ENCODE measurements around the gene YBX2. TPM values are rescaled to one million over a fixed set of nuclear protein-coding genes. Genes with fewer than 3 reads are reported as not detected.

YBX2 gene
- total RNA-seq, 2 donors from 2014 or later = 0.15 to 0.26 TPM

- H3K36me3 Mint-ChIP-seq (ENCODE audit: low read depth) = peaks cover 96% of the 10 kb centered on the region
These were observed 52.4 kb downstream of the YBX2 start, which contains the start of gene GABARAP for GRCh38 chr17:7241783-7242716. TSS of gene GABARAP (minus strand) at chr17:7242449. CDS start at chr17:7242330, 119 bp downstream.

GRCh38 chr17:7241090-7241733, 53.2 kb downstream of the YBX2 start:
- ATAC-seq (replicated peaks) = no peak
- Mint-ChIP-seq H3K4me1 (peaks cover 35% of the 10 kb centered on the region), H3K36me3 (ENCODE audit: low read depth) (peaks cover 96% of the 10 kb centered on the region), H3K27me3 (no peaks in the 10 kb centered on the region), H3K27ac (peak overlapping the region; percentile 93), H3K9me3 (no peaks in the 10 kb centered on the region), H3K4me3 (peak overlapping the region; percentile 87)

More at GRCh38 chr17:7241783-7242716, 52.4 kb downstream of the YBX2 start, which contains the start of gene GABARAP:
- Mint-ChIP-seq H3K4me3 (peak within 1 kb of the TSS; percentile 87), H3K4me1 (peaks cover 35% of the 10 kb centered on the region), H3K27ac (peak within 1 kb of the TSS; percentile 93), H3K9me3 (no peaks in the 10 kb centered on the region), H3K27me3 (no peaks in the 10 kb centered on the region)
- ATAC-seq (replicated peaks) = peak; percentile 39

GRCh38 chr17:7240375-7240774, 54.1 kb downstream of the YBX2 start:
- Mint-ChIP-seq H3K4me3 (peak overlapping the region; percentile 87), H3K27me3 (no peaks in the 10 kb centered on the region), H3K36me3 (ENCODE audit: low read depth) (peaks cover 96% of the 10 kb centered on the region), H3K4me1 (peaks cover 44% of the 10 kb centered on the region), H3K9me3 (no peaks in the 10 kb centered on the region), H3K27ac (peak overlapping the region; percentile 93)
- ATAC-seq (replicated peaks) = no peak

GRCh38 chr17:7239091-7240027, 55.1 kb downstream of the YBX2 start, which contains the start of gene PHF23:
TSS of gene PHF23 (minus strand) at chr17:7239457. CDS start at chr17:7239279, 178 bp downstream.
- H3K4me3 Mint-ChIP-seq = peak within 1 kb of the TSS; percentile 87
- peaks cover 50% of the 10 kb centered on the region for H3K4me1 Mint-ChIP-seq
- peak within 1 kb of the TSS; percentile 93 for H3K27ac Mint-ChIP-seq
- no peaks in the 10 kb centered on the region for H3K9me3 Mint-ChIP-seq
- peaks cover 98% of the 10 kb centered on the region for H3K36me3 Mint-ChIP-seq (ENCODE audit: low read depth)
- peak; percentile 71 for ATAC-seq (replicated peaks)
- H3K27me3 Mint-ChIP-seq = no peaks in the 10 kb centered on the region

GRCh38 chr17:7238420-7239090, 55.9 kb downstream of the YBX2 start:
- peaks cover 50% of the 10 kb centered on the region for H3K4me1 Mint-ChIP-seq
- peak overlapping the region; percentile 93 for H3K27ac Mint-ChIP-seq
- H3K4me3 Mint-ChIP-seq = peak overlapping the region; percentile 87
- ATAC-seq (replicated peaks) = no peak
- H3K36me3 Mint-ChIP-seq (ENCODE audit: low read depth) = peaks cover 99% of the 10 kb centered on the region
- H3K9me3 Mint-ChIP-seq = no peaks in the 10 kb centered on the region
- no peaks in the 10 kb centered on the region for H3K27me3 Mint-ChIP-seq

Other genes starting within 250 kb of the YBX2 start
- not detected for gene CLEC10A, start 214.4 kb downstream of the YBX2 start, total RNA-seq
- not detected for gene ASGR2, start 179.8 kb downstream of the YBX2 start, total RNA-seq
- gene ASGR1, start 115.3 kb downstream of the YBX2 start, total RNA-seq = 1 to 10 TPM in 1 of 2 donors, under 1 TPM in 1; 0.67 to 4.5 TPM
- 10 to 100 TPM in 1 of 2 donors, 1 to 10 TPM in 1; 5.9 to 19.4 TPM for gene DLG4, start 74.8 kb downstream of the YBX2 start, total RNA-seq
- 100 to 1,000 TPM; 495 to 517 TPM for gene ACADVL, start 74.7 kb downstream of the YBX2 start, total RNA-seq
- gene DVL2, start 60.1 kb downstream of the YBX2 start, total RNA-seq = 10 to 100 TPM; 49.1 to 77.5 TPM
- 10 to 100 TPM; 43.5 to 52.3 TPM for gene PHF23, start 55.2 kb downstream of the YBX2 start, total RNA-seq
- gene GABARAP, start 52.2 kb downstream of the YBX2 start, total RNA-seq = 100 to 1,000 TPM; 190 to 239 TPM
- gene CTDNEP1, start 42.9 kb downstream of the YBX2 start, total RNA-seq = 100 to 1,000 TPM; 152 to 209 TPM
- 10 to 100 TPM; 43.7 to 72.0 TPM for gene ELP5, start 42.4 kb downstream of the YBX2 start, total RNA-seq
- 1 to 10 TPM in 1 of 2 donors, under 1 TPM in 1; 0.52 to 1.0 TPM for gene CLDN7, start 32.2 kb downstream of the YBX2 start, total RNA-seq
- gene SLC2A4, start 12.9 kb downstream of the YBX2 start, total RNA-seq = not detected
- gene EIF5A, start 13.0 kb upstream of the YBX2 start, total RNA-seq = 100 to 1,000 TPM; 429 to 978 TPM
- gene GPS2, start 20.7 kb upstream of the YBX2 start, total RNA-seq = 10 to 100 TPM; 38.3 to 65.6 TPM
- 10 to 100 TPM; 22.9 to 33.0 TPM for gene NEURL4, start 34.7 kb upstream of the YBX2 start, total RNA-seq
- gene ACAP1, start 41.9 kb upstream of the YBX2 start, total RNA-seq = 100 to 1,000 TPM; 527 to 774 TPM
- gene KCTD11, start 57.5 kb upstream of the YBX2 start, total RNA-seq = 10 to 100 TPM; 14.0 to 96.8 TPM
- 1 to 10 TPM in 1 of 2 donors, under 1 TPM in 1; 0.22 to 1.1 TPM for gene TMEM95, start 60.5 kb upstream of the YBX2 start, total RNA-seq
- 1 to 10 TPM; 2.9 to 4.8 TPM for gene TNK1, start 86.5 kb upstream of the YBX2 start, total RNA-seq
- 10 to 100 TPM; 62.8 to 94.4 TPM for gene PLSCR3, start 99.9 kb upstream of the YBX2 start, total RNA-seq
- 10 to 100 TPM; 64.1 to 69.7 TPM for gene TMEM256, start 109.5 kb upstream of the YBX2 start, total RNA-seq
- 10 to 100 TPM in 1 of 2 donors, 1 to 10 TPM in 1; 4.5 to 21.7 TPM for gene NLGN2, start 113.2 kb upstream of the YBX2 start, total RNA-seq
- not detected for gene SPEM1, start 125.7 kb upstream of the YBX2 start, total RNA-seq
- gene SPEM2, start 131.0 kb upstream of the YBX2 start, total RNA-seq = not detected
- gene SPEM3, start 134.2 kb upstream of the YBX2 start, total RNA-seq = not detected
- gene TMEM102, start 140.8 kb upstream of the YBX2 start, total RNA-seq = 10 to 100 TPM; 17.7 to 18.0 TPM
- 10 to 100 TPM in 1 of 2 donors, 1 to 10 TPM in 1; 4.4 to 16.9 TPM for gene FGF11, start 144.9 kb upstream of the YBX2 start, total RNA-seq
- gene CHRNB1, start 150.4 kb upstream of the YBX2 start, total RNA-seq = 10 to 100 TPM; 10.9 to 13.0 TPM
- 10 to 100 TPM; 18.9 to 27.5 TPM for gene ZBTB4, start 185.0 kb upstream of the YBX2 start, total RNA-seq
- gene SLC35G6, start 186.8 kb upstream of the YBX2 start, total RNA-seq = not detected
- 100 to 1,000 TPM; 256 to 308 TPM for gene POLR2A, start 189.7 kb upstream of the YBX2 start, total RNA-seq